ENCODE measurements around the gene FCAR.
"Not testable (repeated sequence)": the region's sequence is repeated elsewhere in the genome, so short reads cannot be mapped to it uniquely, and the experiment has no call there.

The FCAR gene

DNA sequence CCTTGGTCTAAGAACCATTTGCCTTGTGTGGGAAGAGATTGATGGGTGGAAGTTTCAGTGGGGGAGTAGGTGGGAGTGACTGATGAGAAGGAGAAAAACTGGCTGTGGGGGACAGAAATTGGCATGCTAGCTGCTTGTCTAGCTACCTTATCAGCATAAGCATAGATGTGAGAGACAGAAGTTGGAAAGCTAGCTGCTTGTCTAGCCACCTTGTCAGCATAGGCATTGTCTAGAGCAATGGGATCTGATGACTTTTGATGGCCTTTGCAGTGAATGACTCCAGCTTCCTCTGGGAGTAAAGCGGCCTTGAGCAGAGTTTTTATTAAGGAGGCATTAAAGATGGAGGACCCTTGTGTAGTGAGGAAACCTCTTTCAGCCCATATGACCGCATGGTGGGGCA lies 22.0 kb downstream of the FCAR start:
- TF ChIP-seq, protein P1, sequence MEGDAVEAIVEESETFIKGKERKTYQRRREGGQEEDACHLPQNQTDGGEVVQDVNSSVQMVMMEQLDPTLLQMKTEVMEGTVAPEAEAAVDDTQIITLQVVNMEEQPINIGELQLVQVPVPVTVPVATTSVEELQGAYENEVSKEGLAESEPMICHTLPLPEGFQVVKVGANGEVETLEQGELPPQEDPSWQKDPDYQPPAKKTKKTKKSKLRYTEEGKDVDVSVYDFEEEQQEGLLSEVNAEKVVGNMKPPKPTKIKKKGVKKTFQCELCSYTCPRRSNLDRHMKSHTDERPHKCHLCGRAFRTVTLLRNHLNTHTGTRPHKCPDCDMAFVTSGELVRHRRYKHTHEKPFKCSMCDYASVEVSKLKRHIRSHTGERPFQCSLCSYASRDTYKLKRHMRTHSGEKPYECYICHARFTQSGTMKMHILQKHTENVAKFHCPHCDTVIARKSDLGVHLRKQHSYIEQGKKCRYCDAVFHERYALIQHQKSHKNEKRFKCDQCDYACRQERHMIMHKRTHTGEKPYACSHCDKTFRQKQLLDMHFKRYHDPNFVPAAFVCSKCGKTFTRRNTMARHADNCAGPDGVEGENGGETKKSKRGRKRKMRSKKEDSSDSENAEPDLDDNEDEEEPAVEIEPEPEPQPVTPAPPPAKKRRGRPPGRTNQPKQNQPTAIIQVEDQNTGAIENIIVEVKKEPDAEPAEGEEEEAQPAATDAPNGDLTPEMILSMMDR (IDR thresholded peaks at IDR 0.05; ENCODE audit: insufficient read depth, low read length, poor library complexity, severe bottlenecking): no peak
- no peak overlapping the region for H3K4me3 ChIP-seq (replicated peaks; ENCODE audit: low read depth, low read length)
- H3K36me3 ChIP-seq (ENCODE audit: control insufficient read depth, insufficient read depth, low read length): no peaks in the 10 kb centered on the region
- no peaks in the 10 kb centered on the region; the same call in 1 of the 2 replicates for H3K27me3 ChIP-seq (replicated peaks; ENCODE audit: control insufficient read depth, insufficient read depth, low read length)
- DNase-seq (ENCODE audit: extremely low read depth, insufficient read length): no peak

DNA sequence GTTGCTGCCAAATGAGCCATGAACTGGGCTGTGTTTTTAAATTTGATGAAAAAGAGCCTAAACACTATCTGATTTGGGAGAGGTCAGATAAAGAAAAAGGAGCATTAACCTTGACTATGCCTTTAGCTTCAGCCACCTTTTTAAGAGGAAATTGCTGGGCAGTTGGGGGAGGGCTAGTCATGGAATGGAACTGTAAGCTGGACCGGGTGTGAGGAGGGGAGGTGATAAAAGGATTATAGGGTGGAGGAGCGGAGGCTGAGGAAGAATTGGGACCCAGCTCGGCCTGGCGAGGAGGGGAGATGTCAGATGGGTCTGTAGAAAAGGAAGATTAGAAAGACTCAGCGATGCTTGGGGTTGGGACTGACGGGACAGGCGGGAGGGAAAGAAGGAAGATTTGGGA lies 24.6 kb downstream of the FCAR start:
- not testable (repeated sequence) for H3K27me3 ChIP-seq (replicated peaks; ENCODE audit: control insufficient read depth, insufficient read depth, low read length); H3K4me3 ChIP-seq (replicated peaks; ENCODE audit: low read depth, low read length); DNase-seq (ENCODE audit: extremely low read depth, insufficient read length); H3K36me3 ChIP-seq (ENCODE audit: control insufficient read depth, insufficient read depth, low read length)

GRCh38 chr19:54899646-54900045 lies 25.6 kb downstream of the FCAR start:
- not testable (repeated sequence) for H3K36me3 ChIP-seq (ENCODE audit: control insufficient read depth, insufficient read depth, low read length); DNase-seq (ENCODE audit: extremely low read depth, insufficient read length); H3K4me3 ChIP-seq (replicated peaks; ENCODE audit: low read depth, low read length); H3K27me3 ChIP-seq (replicated peaks; ENCODE audit: control insufficient read depth, insufficient read depth, low read length)

DNA sequence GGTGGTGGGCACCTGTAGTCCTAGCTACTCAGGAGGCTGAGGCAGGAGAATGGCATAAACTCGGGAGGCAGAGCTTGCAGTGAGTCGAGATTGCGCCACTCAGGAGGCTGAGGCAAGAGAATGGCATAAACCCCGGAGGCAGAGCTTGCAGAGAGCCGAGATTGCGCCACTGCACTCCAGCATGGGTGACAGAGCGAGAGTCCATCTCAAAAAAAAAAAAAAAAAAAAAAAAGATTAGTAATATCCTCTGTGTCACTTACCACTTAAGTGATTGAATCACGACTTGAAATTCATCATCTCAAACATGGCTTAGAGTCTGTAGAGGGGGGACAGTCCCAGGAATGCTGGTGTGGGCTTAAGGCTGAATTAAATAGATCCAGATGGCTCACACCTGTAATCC lies 27.1 kb downstream of the FCAR start:
- not testable (repeated sequence) for H3K4me3 ChIP-seq (replicated peaks; ENCODE audit: low read depth, low read length); DNase-seq (ENCODE audit: extremely low read depth, insufficient read length); H3K36me3 ChIP-seq (ENCODE audit: control insufficient read depth, insufficient read depth, low read length); H3K27me3 ChIP-seq (replicated peaks; ENCODE audit: control insufficient read depth, insufficient read depth, low read length)

DNA sequence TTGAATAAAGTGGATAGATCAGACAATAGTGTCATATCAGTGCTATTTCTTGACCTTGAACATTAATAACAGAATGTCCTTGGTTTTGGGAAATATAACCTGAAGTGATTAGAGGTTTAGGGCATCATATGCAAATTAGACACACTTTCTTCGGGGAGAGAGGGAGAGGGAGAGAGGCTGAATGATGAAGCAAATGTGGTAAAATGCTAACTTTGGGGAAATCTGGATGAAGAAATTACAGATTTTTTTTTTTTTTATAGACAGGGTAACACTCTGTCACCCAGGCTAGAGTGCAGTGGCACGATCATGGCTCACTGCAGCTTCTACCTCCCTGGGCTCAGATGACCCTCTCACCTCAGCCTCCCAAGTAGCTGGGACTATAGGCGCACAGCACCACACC lies 28.0 kb downstream of the FCAR start:
- H3K36me3 ChIP-seq (ENCODE audit: control insufficient read depth, insufficient read depth, low read length): no peaks in the 10 kb centered on the region
- H3K27me3 ChIP-seq (replicated peaks; ENCODE audit: control insufficient read depth, insufficient read depth, low read length): no peaks in the 10 kb centered on the region
- no peak for DNase-seq (ENCODE audit: extremely low read depth, insufficient read length)
- TF ChIP-seq, protein P1 (IDR thresholded peaks at IDR 0.05; ENCODE audit: insufficient read depth, low read length, poor library complexity, severe bottlenecking): no peak
- no peak overlapping the region for H3K4me3 ChIP-seq (replicated peaks; ENCODE audit: low read depth, low read length)

GRCh38 chr19:54903303-54903702 lies 29.3 kb downstream of the FCAR start:
- no peaks in the 10 kb centered on the region for H3K27me3 ChIP-seq (replicated peaks; ENCODE audit: control insufficient read depth, insufficient read depth, low read length)
- no peaks in the 10 kb centered on the region for H3K36me3 ChIP-seq (ENCODE audit: control insufficient read depth, insufficient read depth, low read length)
- TF ChIP-seq, protein P1 (IDR thresholded peaks at IDR 0.05; ENCODE audit: insufficient read depth, low read length, poor library complexity, severe bottlenecking): no peak
- no peak for DNase-seq (ENCODE audit: extremely low read depth, insufficient read length)
- H3K4me3 ChIP-seq (replicated peaks; ENCODE audit: low read depth, low read length): no peak overlapping the region

GRCh38 chr19:54904261-54904660 lies 30.2 kb downstream of the FCAR start:
- H3K36me3 ChIP-seq (ENCODE audit: control insufficient read depth, insufficient read depth, low read length); DNase-seq (ENCODE audit: extremely low read depth, insufficient read length); H3K27me3 ChIP-seq (replicated peaks; ENCODE audit: control insufficient read depth, insufficient read depth, low read length); H3K4me3 ChIP-seq (replicated peaks; ENCODE audit: low read depth, low read length): not testable (repeated sequence)

- H3K27me3 ChIP-seq (replicated peaks; ENCODE audit: control insufficient read depth, insufficient read depth, low read length): no peaks in the 10 kb centered on the region
- TF ChIP-seq, protein P1 (IDR thresholded peaks at IDR 0.05; ENCODE audit: insufficient read depth, low read length, poor library complexity, severe bottlenecking): no peak
- no peaks in the 10 kb centered on the region for H3K36me3 ChIP-seq (ENCODE audit: control insufficient read depth, insufficient read depth, low read length)
- H3K4me3 ChIP-seq (replicated peaks; ENCODE audit: low read depth, low read length): no peak overlapping the region
- no peak for DNase-seq (ENCODE audit: extremely low read depth, insufficient read length)
These were observed 31.4 kb downstream of the FCAR start for GRCh38 chr19:54905421-54905802.

Data from GM06990 (cell line).